ENCODE measurements around the gene FBXO48.

DNA sequence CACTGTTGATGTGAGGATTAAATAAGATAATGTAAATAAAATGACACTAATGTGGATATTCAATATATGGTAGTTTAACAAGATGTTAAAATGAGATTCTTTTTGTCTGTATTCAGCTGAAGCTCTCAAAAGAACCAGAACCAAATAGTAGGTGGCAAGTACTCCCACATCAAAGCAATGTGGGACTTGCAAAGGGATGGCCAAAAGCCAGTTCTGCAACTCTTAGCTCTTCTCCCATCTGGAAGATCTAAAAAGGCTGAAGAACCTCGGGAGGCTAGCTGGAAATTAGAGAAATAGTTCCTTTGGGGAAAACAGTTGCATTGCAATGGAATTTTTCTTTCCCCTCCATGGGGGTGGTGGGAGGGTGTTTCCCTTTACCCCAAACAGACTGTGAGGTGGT lies 48.7 kb downstream of the FBXO48 start:
- TF ChIP-seq, protein P1, sequence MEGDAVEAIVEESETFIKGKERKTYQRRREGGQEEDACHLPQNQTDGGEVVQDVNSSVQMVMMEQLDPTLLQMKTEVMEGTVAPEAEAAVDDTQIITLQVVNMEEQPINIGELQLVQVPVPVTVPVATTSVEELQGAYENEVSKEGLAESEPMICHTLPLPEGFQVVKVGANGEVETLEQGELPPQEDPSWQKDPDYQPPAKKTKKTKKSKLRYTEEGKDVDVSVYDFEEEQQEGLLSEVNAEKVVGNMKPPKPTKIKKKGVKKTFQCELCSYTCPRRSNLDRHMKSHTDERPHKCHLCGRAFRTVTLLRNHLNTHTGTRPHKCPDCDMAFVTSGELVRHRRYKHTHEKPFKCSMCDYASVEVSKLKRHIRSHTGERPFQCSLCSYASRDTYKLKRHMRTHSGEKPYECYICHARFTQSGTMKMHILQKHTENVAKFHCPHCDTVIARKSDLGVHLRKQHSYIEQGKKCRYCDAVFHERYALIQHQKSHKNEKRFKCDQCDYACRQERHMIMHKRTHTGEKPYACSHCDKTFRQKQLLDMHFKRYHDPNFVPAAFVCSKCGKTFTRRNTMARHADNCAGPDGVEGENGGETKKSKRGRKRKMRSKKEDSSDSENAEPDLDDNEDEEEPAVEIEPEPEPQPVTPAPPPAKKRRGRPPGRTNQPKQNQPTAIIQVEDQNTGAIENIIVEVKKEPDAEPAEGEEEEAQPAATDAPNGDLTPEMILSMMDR (conservative IDR thresholded peaks at IDR 0.05; ENCODE audit: low read length), result no peak
- TF ChIP-seq EZH2phosphoT487 (IDR thresholded peaks at IDR 0.05; ENCODE audit: borderline replicate concordance, low read depth, low read length), result no peak
